Hepatocyte (in vitro differentiated cells): ENCODE measurements around the gene TMOD2.

Experiments
- EZH2 ChIP-seq: fragments of 200-600 bp; sonication (generic); IDR thresholded peaks from 2 replicates; pipeline ENCODE4 v1.6.1; 2016; ENCODE audit warnings: antibody characterized with exemption, mild to moderate bottlenecking, borderline replicate concordance
- EZH2phosphoT487 ChIP-seq: fragments of 200-600 bp; sonication (generic); IDR thresholded peaks from one replicate; pipeline ENCODE4 v1.6.1; 2018; ENCODE audit warnings: antibody characterized with exemption, mild to moderate bottlenecking, low read depth, moderate library complexity; ENCODE audit not compliant: unreplicated experiment, severe bottlenecking
- TF ChIP-seq, protein P1 (sequence below): fragments of 200-600 bp; sonication (generic); IDR thresholded peaks from 2 replicates; pipeline ENCODE4 v1.5.1; 2016; ENCODE audit warnings: antibody characterized with exemption, mild to moderate bottlenecking; ENCODE audit not compliant: poor library complexity

DNA sequence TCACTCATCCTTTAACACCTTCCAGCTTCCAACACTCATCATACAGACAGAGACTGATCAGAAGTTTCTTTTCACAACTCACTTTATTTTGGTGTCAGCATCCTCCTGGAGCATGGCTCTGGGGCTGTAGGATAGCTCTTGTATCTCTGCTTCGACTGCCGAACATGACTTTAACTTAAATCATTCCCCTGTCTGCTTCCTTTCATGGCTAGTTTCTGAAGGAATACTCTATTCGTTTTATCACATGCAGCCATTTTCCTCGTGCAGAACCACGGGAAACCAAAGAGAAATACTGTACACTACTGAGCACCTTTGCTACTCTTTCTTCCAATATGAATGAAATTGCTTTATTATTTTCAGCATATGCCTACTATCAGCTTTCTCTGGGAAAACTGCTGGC is 2.1 kb upstream of the TMOD2 start:
- TF ChIP-seq, protein P1, sequence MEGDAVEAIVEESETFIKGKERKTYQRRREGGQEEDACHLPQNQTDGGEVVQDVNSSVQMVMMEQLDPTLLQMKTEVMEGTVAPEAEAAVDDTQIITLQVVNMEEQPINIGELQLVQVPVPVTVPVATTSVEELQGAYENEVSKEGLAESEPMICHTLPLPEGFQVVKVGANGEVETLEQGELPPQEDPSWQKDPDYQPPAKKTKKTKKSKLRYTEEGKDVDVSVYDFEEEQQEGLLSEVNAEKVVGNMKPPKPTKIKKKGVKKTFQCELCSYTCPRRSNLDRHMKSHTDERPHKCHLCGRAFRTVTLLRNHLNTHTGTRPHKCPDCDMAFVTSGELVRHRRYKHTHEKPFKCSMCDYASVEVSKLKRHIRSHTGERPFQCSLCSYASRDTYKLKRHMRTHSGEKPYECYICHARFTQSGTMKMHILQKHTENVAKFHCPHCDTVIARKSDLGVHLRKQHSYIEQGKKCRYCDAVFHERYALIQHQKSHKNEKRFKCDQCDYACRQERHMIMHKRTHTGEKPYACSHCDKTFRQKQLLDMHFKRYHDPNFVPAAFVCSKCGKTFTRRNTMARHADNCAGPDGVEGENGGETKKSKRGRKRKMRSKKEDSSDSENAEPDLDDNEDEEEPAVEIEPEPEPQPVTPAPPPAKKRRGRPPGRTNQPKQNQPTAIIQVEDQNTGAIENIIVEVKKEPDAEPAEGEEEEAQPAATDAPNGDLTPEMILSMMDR = no peak
- TF ChIP-seq EZH2 (no peak), EZH2phosphoT487 (no peak)
